ENCODE data around the gene ADSL. TPM values are rescaled to one million over a fixed set of nuclear protein-coding genes. Genes with fewer than 3 reads are reported as not detected.

Gene ADSL
- total RNA-seq, 1 donor from 2014 or later, result 128 TPM

- no peak for DNase-seq (ENCODE audit: low read depth)
- no peak for TF ChIP-seq CTCF (conservative IDR thresholded peaks at IDR 0.05; ENCODE audit: low read depth, low read length)
- no peak overlapping the region for H3K4me3 ChIP-seq (ENCODE audit: low read depth, low read length)
These were observed 25.6 kb upstream of the ADSL start for GRCh38 chr22:40320687-40321086.

GRCh38 chr22:40322021-40322420 is 24.3 kb upstream of the ADSL start:
- DNase-seq (ENCODE audit: low read depth), result no peak
- no peak for TF ChIP-seq CTCF (conservative IDR thresholded peaks at IDR 0.05; ENCODE audit: low read depth, low read length)
- H3K4me3 ChIP-seq (ENCODE audit: low read depth, low read length), result no peak overlapping the region

DNA sequence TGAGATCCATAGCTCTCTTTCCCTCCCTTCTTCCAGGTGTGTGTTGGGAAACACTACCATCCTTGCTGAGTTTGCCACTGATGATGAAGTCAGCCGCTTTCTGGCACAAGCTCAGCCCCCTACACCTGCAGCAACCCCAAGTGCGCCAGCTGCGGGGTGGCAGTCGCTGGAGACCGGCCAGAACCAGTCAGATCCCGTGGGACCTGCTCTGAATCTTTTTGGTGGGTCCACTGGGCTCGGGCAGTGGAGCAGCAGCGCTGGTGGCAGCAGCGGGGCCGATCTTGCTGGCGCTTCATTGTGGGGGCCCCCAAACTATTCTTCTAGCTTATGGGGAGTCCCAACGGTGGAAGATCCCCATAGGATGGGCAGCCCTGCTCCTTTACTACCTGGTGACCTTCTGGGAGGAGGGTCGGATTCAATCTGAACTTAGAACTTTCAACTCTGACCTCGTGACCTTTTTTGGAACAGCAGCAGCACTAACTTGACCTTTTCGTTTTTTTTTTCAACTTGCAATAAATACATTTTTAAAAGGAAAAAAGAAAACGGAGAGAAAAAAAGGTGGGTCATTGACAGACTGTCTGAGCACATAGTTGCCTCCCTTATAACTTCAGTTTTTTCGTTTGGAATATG is 23.4 kb upstream of the ADSL start:
- DNase-seq (ENCODE audit: low read depth), result no peak
- H3K4me3 ChIP-seq (ENCODE audit: low read depth, low read length), result no peak overlapping the region
- no peak for TF ChIP-seq CTCF (conservative IDR thresholded peaks at IDR 0.05; ENCODE audit: low read depth, low read length)

DNA sequence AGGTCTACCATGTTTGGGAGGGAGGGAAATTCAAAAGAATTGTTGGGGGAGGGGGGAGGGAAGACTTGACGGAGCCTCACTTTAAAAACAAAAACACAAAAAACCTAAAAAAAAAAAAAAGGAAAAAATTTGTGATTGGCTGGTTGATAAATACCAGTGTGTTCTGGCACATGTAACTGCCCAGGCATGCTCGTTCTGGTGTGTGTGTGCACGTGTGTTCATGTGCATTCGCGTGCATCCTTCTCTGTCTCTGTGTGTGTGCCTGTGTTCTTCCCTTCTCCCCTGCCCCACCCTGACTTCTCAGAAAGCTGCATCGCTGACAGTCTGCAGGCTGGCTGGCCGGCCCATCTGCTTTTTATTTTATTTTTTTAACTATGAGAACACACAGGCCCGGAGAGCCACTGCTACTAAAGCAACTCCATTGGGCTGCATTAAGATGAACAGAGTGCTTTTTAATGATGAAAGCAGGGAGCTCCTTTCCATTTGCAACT is 22.6 kb upstream of the ADSL start:
- no peak overlapping the region for H3K4me3 ChIP-seq (ENCODE audit: low read depth, low read length)
- no peak for DNase-seq (ENCODE audit: low read depth)
- TF ChIP-seq CTCF (conservative IDR thresholded peaks at IDR 0.05; ENCODE audit: low read depth, low read length), result no peak

DNA sequence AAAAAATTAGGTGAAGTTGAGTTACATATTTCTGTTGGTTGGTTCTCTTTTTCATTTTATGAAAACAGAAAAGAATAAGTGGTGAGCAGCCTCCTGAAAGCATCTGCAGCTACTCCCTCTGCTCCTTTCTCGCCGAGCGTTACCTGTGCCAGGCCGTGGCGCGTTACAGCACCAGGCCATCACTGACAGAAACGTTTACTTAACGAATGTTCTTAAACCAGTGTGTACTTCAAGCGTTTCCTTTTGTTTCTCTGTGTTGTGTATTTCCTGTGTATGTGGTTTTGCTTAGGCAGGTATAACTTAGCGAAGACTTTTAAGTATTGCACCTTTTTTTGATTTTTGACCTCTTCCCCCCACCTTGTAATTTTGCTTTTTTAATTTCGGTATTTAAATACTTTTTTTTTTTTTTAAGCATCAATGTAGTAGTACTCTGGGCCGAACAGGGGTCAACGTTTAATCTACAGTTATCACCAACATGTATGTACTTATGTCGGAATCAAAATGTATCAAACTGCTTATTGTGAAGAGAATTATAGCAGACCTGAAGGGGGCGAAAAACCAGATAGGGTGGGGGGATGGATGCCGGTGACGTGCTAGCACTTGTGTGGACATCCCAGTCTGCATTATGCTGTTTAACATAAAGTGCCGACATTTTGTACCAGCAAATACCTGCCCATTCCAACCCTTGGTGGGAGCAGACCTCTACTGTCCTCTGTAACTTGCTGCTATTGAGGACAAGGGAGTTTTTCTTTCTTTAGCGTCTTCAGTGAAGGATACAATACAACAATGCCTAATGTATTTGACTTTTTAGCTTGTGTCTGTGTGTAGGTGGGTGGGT is 21.6 kb upstream of the ADSL start:
- no peak for TF ChIP-seq CTCF (conservative IDR thresholded peaks at IDR 0.05; ENCODE audit: low read depth, low read length)
- H3K4me3 ChIP-seq (ENCODE audit: low read depth, low read length), result no peak overlapping the region
- DNase-seq (ENCODE audit: low read depth), result no peak

GRCh38 chr22:40325315-40325714 is 21.0 kb upstream of the ADSL start:
- no peak for DNase-seq (ENCODE audit: low read depth)
- no peak for TF ChIP-seq CTCF (conservative IDR thresholded peaks at IDR 0.05; ENCODE audit: low read depth, low read length)

More at GRCh38 chr22:40325315-40325714, 21.0 kb upstream of the ADSL start:
- no peak overlapping the region for H3K4me3 ChIP-seq (ENCODE audit: low read depth, low read length)

Data from epithelial cell of proximal tubule (primary cell).